H1 (cell line): ENCODE results near the gene ACO1.

Experiments used
- CTCF ChIP-seq, 3 experiments: IDR thresholded peaks; 1 replicate in 2 of 3; 2 replicates in 1 of 3; pipeline versions ENCODE4 v1.5.1 to v1.6.1; 2011; ENCODE audit warnings: low read length in 3 of 3, mild to moderate bottlenecking in 3 of 3, inconsistent platforms in 2 of 3, low read depth in 1 of 3, moderate library complexity in 1 of 3; ENCODE audit not compliant: insufficient read depth in 1 of 3; ENCODE audit errors: control extremely low read depth in 1 of 3
- EP300 ChIP-seq, 2 experiments: IDR thresholded peaks; 1 replicate in 1 of 2; 2 replicates in 1 of 2; pipeline ENCODE4 v1.6.1; 2011 to 2012; ENCODE audit warnings: low read depth in 2 of 2, low read length in 2 of 2, mild to moderate bottlenecking in 2 of 2, borderline replicate concordance in 1 of 2, inconsistent platforms in 1 of 2, moderate library complexity in 1 of 2
- EZH2 ChIP-seq: fragments of 200-600 bp; sonication (generic); IDR thresholded peaks from 2 replicates; pipeline ENCODE4 v1.7.1; 2012; ENCODE audit warnings: low read depth, mild to moderate bottlenecking, moderate library complexity, low read length, inconsistent platforms; ENCODE audit not compliant: severe bottlenecking
- JUN ChIP-seq: IDR thresholded peaks from 2 replicates; pipeline ENCODE4 v1.6.1; 2011; ENCODE audit warnings: low read depth, mild to moderate bottlenecking, improper control_type of control experiment, low read length
- USF2 ChIP-seq: IDR thresholded peaks from 2 replicates; pipeline ENCODE4 v1.6.1; 2011; ENCODE audit warnings: low read length, improper control_type of control experiment

- TF ChIP-seq CTCF (IDR thresholded peaks at IDR 0.05; ENCODE audit: control extremely low read depth in 1 of 3, insufficient read depth in 1 of 3, low read depth in 1 of 3, low read length in 3 of 3) (no peak), EP300 (IDR thresholded peaks at IDR 0.05; ENCODE audit: borderline replicate concordance in 1 of 2, low read depth in 2 of 2, low read length in 2 of 2) (no peak), EZH2 (no peak), USF2 (no peak), JUN (no peak)
These were observed 36.9 kb upstream of the ACO1 start for GRCh38 chr9:32347571-32347970.
